Stomach (tissue), 4 donors: ENCODE results near the gene PPP1R14C.

Source experiments
- CTCF ChIP-seq, 7 experiments: fragments of 450-650 bp in 4 of 7; fragments of 200-600 bp in 3 of 7; sonication (generic) in 3 of 7; IDR thresholded peaks; one replicate each; pipeline ENCODE4 v1.5.1; 2016 to 2019; ENCODE audit warnings: antibody characterized with exemption in 7 of 7, control low read depth in 2 of 7, mild to moderate bottlenecking in 1 of 7
- EP300 ChIP-seq: sonication (generic); formaldehyde crosslinking; IDR thresholded peaks from one replicate; pipeline ENCODE4 v1.6.1; 2017; ENCODE audit warnings: antibody characterized with exemption
- POLR2A ChIP-seq, 4 donors: fragments of 450-650 bp; IDR thresholded peaks; one replicate each; pipeline ENCODE4 v1.6.1; 2016; ENCODE audit warnings: antibody characterized with exemption in 4 of 4, control low read depth in 2 of 4, mild to moderate bottlenecking in 1 of 4, moderate library complexity in 1 of 4
- POLR2AphosphoS5 ChIP-seq, 3 donors: sonication (generic); formaldehyde crosslinking; IDR thresholded peaks; one replicate each; pipeline ENCODE4 v1.6.1; 2016; ENCODE audit warnings: antibody characterized with exemption in 3 of 3

- TF ChIP-seq CTCF (IDR thresholded peaks at IDR 0.05) (no peak), POLR2AphosphoS5 (IDR thresholded peaks at IDR 0.05) (no peak), EP300 (no peak), POLR2A (IDR thresholded peaks at IDR 0.05) (no peak)
These were observed 11.2 kb downstream of the PPP1R14C start for GRCh38 chr6:150153905-150154492.
